H1 (cell line): ENCODE data around the gene DNM1L. TPM values are rescaled to one million over a fixed set of nuclear protein-coding genes. Genes with fewer than 3 reads are reported as not detected.

ENCODE experiments used
- ASH2L ChIP-seq: fragments of 200-600, 300-600 bp; sonication (generic); IDR thresholded peaks from one replicate; pipeline ENCODE4 v1.7.1; 2017; ENCODE audit warnings: low read length
- GABPA ChIP-seq: IDR thresholded peaks from 2 replicates; pipeline ENCODE4 v1.6.1; 2011; ENCODE audit warnings: mild to moderate bottlenecking, low read length, moderate library complexity, borderline replicate concordance; ENCODE audit not compliant: insufficient read depth
- JUN ChIP-seq: IDR thresholded peaks from 2 replicates; pipeline ENCODE4 v1.6.1; 2011; ENCODE audit warnings: low read depth, mild to moderate bottlenecking, improper control_type of control experiment, low read length
- KDM1A ChIP-seq: fragments of 200-600, 300-600 bp; sonication (generic); IDR thresholded peaks from 2 replicates; pipeline ENCODE4 v1.7.1; 2016; ENCODE audit warnings: mild to moderate bottlenecking, low read length, borderline replicate concordance
- KDM4A ChIP-seq: IDR thresholded peaks from one replicate; pipeline ENCODE4 v1.7.1; 2012; ENCODE audit warnings: low read depth, mild to moderate bottlenecking, moderate library complexity, low read length, inconsistent platforms; ENCODE audit not compliant: severe bottlenecking
- MAFK ChIP-seq: IDR thresholded peaks from 2 replicates; pipeline ENCODE4 v1.6.1; 2012; ENCODE audit warnings: low read depth, mild to moderate bottlenecking, improper control_type of control experiment, low read length
- NRF1 ChIP-seq: IDR thresholded peaks from 2 replicates; pipeline ENCODE4 v1.6.1; 2011; ENCODE audit warnings: mild to moderate bottlenecking, low read depth, low read length, improper control_type of control experiment
- POLR2A ChIP-seq, 2 experiments: IDR thresholded peaks; 1 replicate in 1 of 2; 2 replicates in 1 of 2; pipeline ENCODE4 v1.6.1; 2011; ENCODE audit warnings: low read depth in 2 of 2, low read length in 2 of 2, mild to moderate bottlenecking in 2 of 2; ENCODE audit errors: control extremely low read depth in 1 of 2
- RAD21 ChIP-seq, 2 experiments: IDR thresholded peaks in 1 of 2; conservative IDR thresholded peaks in 1 of 2; 2 replicates each; pipeline ENCODE4 v1.6.1; 2011; ENCODE audit warnings: low read depth in 2 of 2, low read length in 2 of 2, improper control_type of control experiment in 1 of 2, inconsistent platforms in 1 of 2, mild to moderate bottlenecking in 1 of 2, moderate library complexity in 1 of 2
- SP2 ChIP-seq: IDR thresholded peaks from 2 replicates; pipeline ENCODE4 v1.6.1; 2012; ENCODE audit warnings: mild to moderate bottlenecking, low read length, inconsistent platforms
- SP4 ChIP-seq: IDR thresholded peaks from 2 replicates; pipeline ENCODE4 v1.6.1; 2012; ENCODE audit warnings: low read length, inconsistent platforms
- SRF ChIP-seq: IDR thresholded peaks from 2 replicates; pipeline ENCODE4 v1.6.1; 2011; ENCODE audit warnings: mild to moderate bottlenecking, low read depth, low read length, moderate library complexity
- TAF1 ChIP-seq: IDR thresholded peaks from 2 replicates; pipeline ENCODE4 v1.6.1; 2011; ENCODE audit warnings: mild to moderate bottlenecking, low read depth, low read length
- TAF7 ChIP-seq: optimal IDR thresholded peaks from 2 replicates; pipeline ENCODE3; 2011; ENCODE audit warnings: low read depth, mild to moderate bottlenecking, inconsistent platforms, low read length, moderate library complexity, borderline replicate concordance
- TBP ChIP-seq: IDR thresholded peaks from 2 replicates; pipeline ENCODE4 v1.6.1; 2011; ENCODE audit warnings: low read depth, low read length, improper control_type of control experiment
- TEAD4 ChIP-seq: IDR thresholded peaks from 2 replicates; pipeline ENCODE4 v1.6.1; 2012; ENCODE audit warnings: low read depth, low read length, inconsistent platforms, mixed read lengths
- YY1 ChIP-seq: IDR thresholded peaks from 2 replicates; pipeline ENCODE4 v1.6.1; 2011; ENCODE audit warnings: low read depth, mild to moderate bottlenecking, low read length
- ZNF274 ChIP-seq: IDR thresholded peaks from 2 replicates; pipeline ENCODE4 v1.7.0; 2012; ENCODE audit warnings: low read length, borderline replicate concordance; ENCODE audit errors: extremely low read depth
- polyA plus RNA-seq, 7 experiments: library from polyadenylated mRNA; depleted of rRNA in 3 of 7; stranded (reverse) in 5 of 7; unstranded in 2 of 7; fragments of >200 nt in 5 of 7; fragments of 200-250 nt in 2 of 7; gene quantifications; 1 replicate in 5 of 7; 2 replicates in 1 of 7; 4 replicates in 1 of 7; pipeline versions ENCODE4 v1.2.1 to v1.2.3, GENCODE V29; 2011 to 2013; ENCODE audit warnings: missing spikeins in 2 of 7, mixed read lengths in 2 of 7
- total RNA-seq: library from RNA; stranded (reverse); fragmentation: NEBNext Ultra II Directional; extraction: Animal tissue kit (Norgen Biotek cat#: 25700); gene quantifications from 2 replicates; pipeline ENCODE4 v1.2.1, GENCODE V29; 2021
- TF ChIP-seq, protein P1 (sequence below): IDR thresholded peaks from 2 replicates; pipeline ENCODE4 v1.6.1; 2012; ENCODE audit warnings: inconsistent platforms
- TF ChIP-seq, protein P2 (sequence below): IDR thresholded peaks from 2 replicates; pipeline ENCODE4 v1.6.1; 2011; ENCODE audit warnings: low read depth, mild to moderate bottlenecking, low read length; ENCODE audit not compliant: insufficient read depth
- TF ChIP-seq, protein P3 (sequence below), 3 experiments: IDR thresholded peaks; 1 replicate in 2 of 3; 2 replicates in 1 of 3; pipeline versions ENCODE4 v1.5.1 to v1.6.1; 2011; ENCODE audit warnings: low read length in 3 of 3, mild to moderate bottlenecking in 3 of 3, inconsistent platforms in 2 of 3, low read depth in 1 of 3, moderate library complexity in 1 of 3; ENCODE audit not compliant: insufficient read depth in 1 of 3; ENCODE audit errors: control extremely low read depth in 1 of 3

Gene DNM1L
- total and polyA plus RNA-seq, 2 of the 8 experiments (the other 6 are each of a cell fraction or from before 2014, with no cell fraction given): 23.7 to 93.9 TPM

DNA sequence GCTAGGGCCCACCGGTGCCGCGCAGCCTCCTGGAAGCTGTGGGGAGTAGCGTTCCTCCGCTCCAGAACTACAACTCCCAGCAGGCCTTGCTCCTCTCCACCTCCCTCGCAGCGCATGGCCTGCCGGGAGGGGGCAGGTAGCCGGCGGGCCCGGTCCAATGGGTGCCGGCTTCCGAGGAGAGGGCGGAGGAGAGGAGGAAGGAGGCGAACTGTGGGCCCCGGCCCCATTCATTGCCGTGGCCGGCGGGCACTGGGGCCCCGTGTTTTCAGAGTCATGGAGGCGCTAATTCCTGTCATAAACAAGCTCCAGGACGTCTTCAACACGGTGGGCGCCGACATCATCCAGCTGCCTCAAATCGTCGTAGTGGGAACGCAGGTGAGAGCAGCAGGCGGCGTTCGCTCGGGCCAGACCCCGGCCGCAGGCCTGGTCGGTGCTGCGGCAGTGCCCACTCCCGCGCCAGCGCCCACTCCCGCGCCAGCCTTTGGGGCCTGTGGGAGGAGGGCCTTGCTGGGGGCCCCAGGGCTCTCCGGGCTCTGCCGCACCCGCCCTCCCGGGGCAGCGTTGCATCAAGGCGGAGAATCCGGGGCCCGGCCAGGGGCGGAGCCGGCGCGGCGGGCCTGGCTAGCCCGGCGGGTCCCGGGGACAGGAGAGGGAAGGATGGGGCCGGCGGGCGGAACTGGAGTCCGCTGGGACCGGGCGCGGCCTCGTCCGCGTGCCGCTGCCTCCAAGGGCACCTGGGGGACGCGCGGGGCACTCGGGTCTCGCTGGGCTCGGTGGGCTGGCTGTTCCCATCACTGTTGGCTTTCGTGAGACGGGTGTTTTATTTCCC lies at the start of gene DNM1L (continued):
- TF ChIP-seq TAF1 (peak; percentile 91), SP4 (no peak), ASH2L (no peak), SRF (no peak), RAD21 (IDR thresholded peaks at IDR 0.05 in 1 of 2, conservative IDR thresholded peaks at IDR 0.05 in 1 of 2; ENCODE audit: low read depth in 2 of 2, low read length in 2 of 2) (peak in 1 of 2 experiments; percentile 19; a peak in 1 of 4 replicates), POLR2A (IDR thresholded peaks at IDR 0.05; ENCODE audit: control extremely low read depth in 1 of 2, low read depth in 2 of 2, low read length in 2 of 2) (peak; percentile 24 to 95), TBP (peak; percentile 90), ZNF274 (no peak), SP2 (no peak), TAF7 (peak; percentile 61), MAFK (no peak), GABPA (no peak), JUN (no peak), YY1 (peak; percentile 70), KDM4A (peak; percentile 87), TEAD4 (no peak), NRF1 (peak; percentile 51; the same call in 1 of the 2 replicates), KDM1A (no peak)
- TF ChIP-seq, protein P1, sequence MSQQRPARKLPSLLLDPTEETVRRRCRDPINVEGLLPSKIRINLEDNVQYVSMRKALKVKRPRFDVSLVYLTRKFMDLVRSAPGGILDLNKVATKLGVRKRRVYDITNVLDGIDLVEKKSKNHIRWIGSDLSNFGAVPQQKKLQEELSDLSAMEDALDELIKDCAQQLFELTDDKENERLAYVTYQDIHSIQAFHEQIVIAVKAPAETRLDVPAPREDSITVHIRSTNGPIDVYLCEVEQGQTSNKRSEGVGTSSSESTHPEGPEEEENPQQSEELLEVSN: peak; percentile 55
- TF ChIP-seq, protein P2, sequence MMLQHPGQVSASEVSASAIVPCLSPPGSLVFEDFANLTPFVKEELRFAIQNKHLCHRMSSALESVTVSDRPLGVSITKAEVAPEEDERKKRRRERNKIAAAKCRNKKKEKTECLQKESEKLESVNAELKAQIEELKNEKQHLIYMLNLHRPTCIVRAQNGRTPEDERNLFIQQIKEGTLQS: no peak
- TF ChIP-seq, protein P3, sequence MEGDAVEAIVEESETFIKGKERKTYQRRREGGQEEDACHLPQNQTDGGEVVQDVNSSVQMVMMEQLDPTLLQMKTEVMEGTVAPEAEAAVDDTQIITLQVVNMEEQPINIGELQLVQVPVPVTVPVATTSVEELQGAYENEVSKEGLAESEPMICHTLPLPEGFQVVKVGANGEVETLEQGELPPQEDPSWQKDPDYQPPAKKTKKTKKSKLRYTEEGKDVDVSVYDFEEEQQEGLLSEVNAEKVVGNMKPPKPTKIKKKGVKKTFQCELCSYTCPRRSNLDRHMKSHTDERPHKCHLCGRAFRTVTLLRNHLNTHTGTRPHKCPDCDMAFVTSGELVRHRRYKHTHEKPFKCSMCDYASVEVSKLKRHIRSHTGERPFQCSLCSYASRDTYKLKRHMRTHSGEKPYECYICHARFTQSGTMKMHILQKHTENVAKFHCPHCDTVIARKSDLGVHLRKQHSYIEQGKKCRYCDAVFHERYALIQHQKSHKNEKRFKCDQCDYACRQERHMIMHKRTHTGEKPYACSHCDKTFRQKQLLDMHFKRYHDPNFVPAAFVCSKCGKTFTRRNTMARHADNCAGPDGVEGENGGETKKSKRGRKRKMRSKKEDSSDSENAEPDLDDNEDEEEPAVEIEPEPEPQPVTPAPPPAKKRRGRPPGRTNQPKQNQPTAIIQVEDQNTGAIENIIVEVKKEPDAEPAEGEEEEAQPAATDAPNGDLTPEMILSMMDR (IDR thresholded peaks at IDR 0.05; ENCODE audit: control extremely low read depth in 1 of 3, insufficient read depth in 1 of 3, low read depth in 1 of 3, low read length in 3 of 3): no peak; a peak in 1 of 4 replicates
